CD4-positive, alpha-beta memory T cell (primary cell): ENCODE results near the gene WDR35. TPM values are rescaled to one million over a fixed set of nuclear protein-coding genes. Genes with fewer than 3 reads are reported as not detected.

Source experiments
- CTCF ChIA-PET: fragments of 350-600 bp; sonication (Branson Sonifier 250); formaldehyde crosslinking; loops from one replicate; lab custom pipeline; 2021; ENCODE audit warnings: inconsistent platforms; ENCODE audit not compliant: partially characterized antibody; lab: Charles Lee
- POLR2A ChIA-PET: fragments of 350-600 bp; sonication (Branson Sonifier 250); formaldehyde crosslinking; loops from one replicate; lab custom pipeline; 2021; ENCODE audit not compliant: partially characterized antibody; lab: Charles Lee
- DNase-seq, 5 donors: peaks; one replicate each; pipeline versions ENCODE4 v3.0.0 to v3.0.0-alpha.2; 2020 to 2022; ENCODE audit warnings: mixed read lengths in 1 of 5
- H3K27ac ChIP-seq: one replicate; pipeline ENCODE4 v1.7.0; 2013; ENCODE audit warnings: low read depth, low read length
- H3K27me3 ChIP-seq: 2 replicates; pipeline ENCODE4 v1.7.0; 2013; ENCODE audit warnings: mild to moderate bottlenecking, low read length, moderate library complexity; ENCODE audit not compliant: insufficient read depth
- H3K36me3 ChIP-seq: 2 replicates; pipeline ENCODE4 v1.7.0; 2013; ENCODE audit warnings: mild to moderate bottlenecking, low read length, moderate library complexity; ENCODE audit not compliant: insufficient read depth
- H3K4me1 ChIP-seq: 2 replicates; pipeline ENCODE4 v1.7.0; 2013; ENCODE audit warnings: mild to moderate bottlenecking, low read length, moderate library complexity; ENCODE audit not compliant: insufficient read depth
- H3K4me3 ChIP-seq, 2 donors: one replicate each; pipeline ENCODE4 v1.7.0; 2013; ENCODE audit warnings: low read length in 2 of 2, mild to moderate bottlenecking in 1 of 2
- H3K9me3 ChIP-seq, 2 donors: one replicate each; pipeline ENCODE4 v1.7.0; 2013; ENCODE audit warnings: low read length in 2 of 2, control low read depth in 1 of 2; ENCODE audit not compliant: control insufficient read depth in 1 of 2
- H3K27ac Mint-ChIP-seq, 7 donors: one replicate each; pipeline ENCODE4 v1.8.0; 2020 to 2021; ENCODE audit warnings: mixed read lengths in 7 of 7, mild to moderate bottlenecking in 6 of 7, inconsistent platforms in 3 of 7, moderate library complexity in 3 of 7
- H3K27me3 Mint-ChIP-seq, 2 donors: one replicate each; pipeline ENCODE4 v1.8.0; 2020 to 2021; ENCODE audit warnings: mixed read lengths in 2 of 2
- H3K36me3 Mint-ChIP-seq, 2 donors: one replicate each; pipeline ENCODE4 v1.8.0; 2020 to 2021; ENCODE audit warnings: mixed read lengths in 2 of 2, inconsistent platforms in 1 of 2, mild to moderate bottlenecking in 1 of 2
- H3K4me1 Mint-ChIP-seq, 4 donors: one replicate each; pipeline ENCODE4 v1.8.0; 2020 to 2021; ENCODE audit warnings: mixed read lengths in 4 of 4, mild to moderate bottlenecking in 1 of 4
- H3K4me3 Mint-ChIP-seq, 8 donors: one replicate each; pipeline ENCODE4 v1.8.0; 2020 to 2021; ENCODE audit warnings: mixed read lengths in 8 of 8, mild to moderate bottlenecking in 7 of 8, moderate library complexity in 6 of 8, inconsistent platforms in 3 of 8
- H3K9me3 Mint-ChIP-seq, 8 donors: one replicate each; pipeline ENCODE4 v1.8.0; 2020 to 2021; ENCODE audit warnings: mixed read lengths in 8 of 8, mild to moderate bottlenecking in 5 of 8, inconsistent platforms in 3 of 8, moderate library complexity in 1 of 8
- intact Hi-C: fragments of 100-400 bp; cut with micrococcal nuclease; formaldehyde crosslinking; loops from one replicate; pipeline ENCODE4 v1.15.1; 2023
- polyA plus RNA-seq, 2 donors: library from polyadenylated mRNA; unstranded; fragments of 300-500 nt; fragmentation: Illumina TruSeq; gene quantifications; one replicate each; pipeline ENCODE4 v1.2.3, GENCODE V29; 2021
- total RNA-seq, 2 experiments: library from RNA; stranded (reverse); gene quantifications; one replicate each; pipeline ENCODE4 v1.2.3, GENCODE V29; 2021

WDR35 gene
- total and polyA plus RNA-seq, 4 experiments from 2014 or later: 2.3 to 5.7 (median 4.0) TPM

DNA sequence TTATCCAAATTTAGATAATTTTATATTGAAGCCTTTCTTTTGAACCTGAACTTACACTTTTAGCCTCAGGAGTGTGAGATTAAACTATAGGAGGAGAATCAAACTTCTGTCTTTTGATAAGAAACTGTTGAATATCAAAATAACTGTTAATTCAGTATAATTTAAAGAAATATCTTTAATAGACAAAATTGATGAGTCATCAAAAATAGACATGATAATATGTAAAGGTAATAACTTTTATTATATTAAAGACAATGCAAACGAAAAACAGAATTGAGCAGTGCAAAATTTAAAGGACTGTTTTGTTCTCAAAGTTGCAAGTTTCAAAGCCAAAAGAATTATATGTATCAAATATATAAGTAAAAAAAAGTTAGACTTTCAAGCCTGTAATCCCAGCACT is 2.0 kb upstream of the WDR35 start:
- CTCF ChIA-PET: interaction anchor here (1.3 kb wide), 1 partner anchor 23 kb away, joined by 5 read pairs; no protein-coding TSS in a partner anchor
- POLR2A ChIA-PET: no interaction called here
- Mint-ChIP-seq H3K4me3 (no peak overlapping the region), H3K9me3 (no peaks in the 10 kb centered on the region), H3K4me1 (peaks cover 11 to 28% (median 20%) of the 10 kb centered on the region in 4 donors), H3K27ac (no peak overlapping the region), H3K27me3 (peaks cover 11 to 13% of the 10 kb centered on the region in 2 donors), H3K36me3 (no peaks in the 10 kb centered on the region)
- DNase-seq: no peak
- H3K4me3 ChIP-seq: no peak overlapping the region
- intact Hi-C loops: loop anchor here (2.0 kb wide), 2 partner anchors 89 to 643 kb away; no protein-coding TSS in a partner anchor
- no peaks in the 10 kb centered on the region for H3K9me3 ChIP-seq
- H3K4me1 ChIP-seq: peaks cover 16% of the 10 kb centered on the region
- no peaks in the 10 kb centered on the region for H3K36me3 ChIP-seq
- H3K27ac ChIP-seq: no peak overlapping the region
- no peaks in the 10 kb centered on the region for H3K27me3 ChIP-seq

DNA sequence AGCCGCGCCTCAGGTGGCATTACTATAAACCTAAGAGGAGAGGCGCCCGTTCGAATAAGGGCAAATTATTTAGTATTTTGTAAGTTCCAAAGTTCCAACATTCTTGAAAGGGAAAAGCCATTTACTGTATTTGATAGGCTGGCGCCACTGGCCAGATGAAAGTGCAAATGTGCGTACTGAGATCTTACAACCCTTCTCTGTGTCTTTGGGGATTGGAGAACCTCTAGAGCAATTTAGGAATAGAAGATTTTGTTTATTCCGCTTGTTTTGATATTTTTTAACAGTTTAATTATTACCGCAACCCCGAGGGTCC is 467 bp upstream of the WDR35 start:
- no peaks in the 10 kb centered on the region for H3K9me3 ChIP-seq
- POLR2A ChIA-PET: interaction anchor here (1.0 to 2.1 kb wide), 6 partner anchors 18 to 833 kb away, joined by 3 to 19 read pairs (median 5); partner anchors contain the start of genes LAPTM4A, LDAH and TTC32
- CTCF ChIA-PET: interaction anchor here (1.5 kb wide), 1 partner anchor 25 kb away, joined by 8 read pairs; no protein-coding TSS in a partner anchor
- no peaks in the 10 kb centered on the region for H3K36me3 ChIP-seq
- intact Hi-C loops: loop anchor here (1.0 to 2.0 kb wide), 3 partner anchors 61 to 642 kb away; partner anchors contain the start of gene LAPTM4A
- peak overlapping the region; percentile 57 to 68 for H3K4me3 ChIP-seq
- peaks cover 9 to 11% of the 10 kb centered on the region in 2 donors for H3K27me3 Mint-ChIP-seq
- DNase-seq: no peak
- peak overlapping the region; percentile 57 for H3K27ac ChIP-seq
- H3K27ac Mint-ChIP-seq: peak overlapping the region in 6 of 7 donors; percentile 77 to 95 (median 91)
- H3K4me1 ChIP-seq: peaks cover 16% of the 10 kb centered on the region
- peak overlapping the region; percentile 86 to 96 (median 90) for H3K4me3 Mint-ChIP-seq
- H3K27me3 ChIP-seq: no peaks in the 10 kb centered on the region
- peaks cover 11 to 28% (median 21%) of the 10 kb centered on the region in 4 donors for H3K4me1 Mint-ChIP-seq
- peaks cover 0 to 2% of the 10 kb centered on the region in 2 donors for H3K36me3 Mint-ChIP-seq
- no peaks in the 10 kb centered on the region for H3K9me3 Mint-ChIP-seq

DNA sequence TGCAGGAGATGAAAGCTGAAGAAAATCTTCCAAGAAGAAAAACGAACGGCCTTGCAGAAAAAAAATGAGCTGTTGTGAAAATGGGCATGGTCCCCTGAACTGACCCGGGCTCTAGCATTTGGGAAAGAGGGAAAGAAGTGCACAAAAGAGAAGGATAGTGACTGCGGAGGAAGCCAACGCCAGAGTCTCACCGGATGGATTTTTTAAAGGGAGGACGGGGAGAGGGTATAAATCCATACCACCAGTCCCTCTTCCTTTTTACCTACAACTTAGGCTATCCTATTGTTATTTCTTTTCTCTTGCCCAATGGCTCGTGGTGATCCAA is 601 bp downstream of the WDR35 start:
- Histone ChIP-seq H3K4me3 (peak overlapping the region; percentile 57 to 68), H3K4me1 (peaks cover 16% of the 10 kb centered on the region), H3K9me3 (no peaks in the 10 kb centered on the region), H3K27ac (peak overlapping the region; percentile 57), H3K27me3 (no peaks in the 10 kb centered on the region), H3K36me3 (no peaks in the 10 kb centered on the region)
- peaks cover 9% of the 10 kb centered on the region in 2 donors for H3K27me3 Mint-ChIP-seq
- ChIA-PET POLR2A (interaction anchor here (0.9 to 2.1 kb wide), 7 partner anchors 17 to 834 kb away, joined by 3 to 19 read pairs (median 4); partner anchors contain the start of genes LAPTM4A, LDAH and TTC32), CTCF (interaction anchor here (1.5 kb wide), 2 partner anchors 10 to 26 kb away, joined by 3 to 8 read pairs; no protein-coding TSS in a partner anchor)
- DNase-seq: peak in 1 of 5 donors; percentile 4
- H3K36me3 Mint-ChIP-seq: peaks cover 2 to 3% of the 10 kb centered on the region in 2 donors
- intact Hi-C loops: no loop called here
- peaks cover 11 to 28% (median 21%) of the 10 kb centered on the region in 4 donors for H3K4me1 Mint-ChIP-seq
- peak overlapping the region; percentile 86 to 96 (median 90) for H3K4me3 Mint-ChIP-seq
- no peaks in the 10 kb centered on the region for H3K9me3 Mint-ChIP-seq
- peak overlapping the region; percentile 77 to 95 (median 93) for H3K27ac Mint-ChIP-seq

DNA sequence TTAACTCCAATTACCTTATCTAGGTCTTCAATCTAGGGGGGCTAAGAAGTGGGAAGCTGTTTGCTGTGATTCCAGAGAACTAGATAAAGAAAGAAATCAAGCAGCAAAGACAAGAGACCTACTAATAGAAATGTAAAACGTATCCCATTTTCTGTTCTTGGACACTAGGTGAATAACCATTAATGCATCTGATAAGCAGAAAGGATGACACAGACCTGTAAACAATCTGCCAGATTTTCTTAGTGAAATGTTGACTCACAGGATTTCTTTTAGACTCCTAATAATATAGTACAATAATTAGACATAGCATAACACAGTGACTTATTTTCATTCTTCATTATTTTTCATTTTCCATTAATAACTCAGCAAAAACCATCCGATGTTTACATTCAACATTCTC is 1.3 kb downstream of the WDR35 start:
- Histone ChIP-seq H3K4me3 (no peak overlapping the region), H3K27me3 (no peaks in the 10 kb centered on the region), H3K36me3 (no peaks in the 10 kb centered on the region), H3K4me1 (peaks cover 16% of the 10 kb centered on the region), H3K9me3 (no peaks in the 10 kb centered on the region), H3K27ac (no peak overlapping the region)
- no peak for DNase-seq
- peaks cover 11 to 28% (median 21%) of the 10 kb centered on the region in 4 donors for H3K4me1 Mint-ChIP-seq
- H3K4me3 Mint-ChIP-seq: peak overlapping the region in 7 of 8 donors; percentile 86 to 96 (median 89)
- H3K27me3 Mint-ChIP-seq: peaks cover 3 to 9% of the 10 kb centered on the region in 2 donors
- peak overlapping the region; percentile 57 to 95 (median 88) for H3K27ac Mint-ChIP-seq
- H3K36me3 Mint-ChIP-seq: peaks cover 6 to 8% of the 10 kb centered on the region in 2 donors
- intact Hi-C loops: no loop called here
- H3K9me3 Mint-ChIP-seq: no peaks in the 10 kb centered on the region
- POLR2A ChIA-PET: interaction anchor here (1.9 kb wide), 1 partner anchor 89 kb away, joined by 9 read pairs; no protein-coding TSS in a partner anchor
- CTCF ChIA-PET: interaction anchor here (1.4 to 1.5 kb wide), 2 partner anchors 11 to 27 kb away, joined by 3 read pairs; no protein-coding TSS in a partner anchor

DNA sequence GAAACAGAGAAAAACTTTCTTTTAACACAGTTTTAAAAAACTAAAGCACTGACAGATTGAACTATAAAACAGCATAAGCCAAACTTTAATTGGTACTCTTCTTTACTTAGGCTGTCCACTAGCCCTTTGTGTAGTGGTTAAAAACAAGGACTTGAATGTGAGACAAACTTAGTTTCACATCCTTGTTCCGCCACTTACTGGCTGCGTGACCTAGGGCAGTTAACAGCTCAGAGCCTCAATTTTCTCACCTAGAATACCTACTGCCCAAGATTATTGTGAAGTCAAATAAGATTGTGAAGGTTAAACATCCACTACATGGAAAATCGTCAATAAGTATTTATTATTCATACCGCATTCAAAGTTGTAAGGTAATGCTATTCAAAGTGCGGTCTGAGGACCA is 2.0 kb downstream of the WDR35 start:
- CTCF ChIA-PET: interaction anchor here (1.4 kb wide), 1 partner anchor 28 kb away, joined by 3 read pairs; no protein-coding TSS in a partner anchor

DNA sequence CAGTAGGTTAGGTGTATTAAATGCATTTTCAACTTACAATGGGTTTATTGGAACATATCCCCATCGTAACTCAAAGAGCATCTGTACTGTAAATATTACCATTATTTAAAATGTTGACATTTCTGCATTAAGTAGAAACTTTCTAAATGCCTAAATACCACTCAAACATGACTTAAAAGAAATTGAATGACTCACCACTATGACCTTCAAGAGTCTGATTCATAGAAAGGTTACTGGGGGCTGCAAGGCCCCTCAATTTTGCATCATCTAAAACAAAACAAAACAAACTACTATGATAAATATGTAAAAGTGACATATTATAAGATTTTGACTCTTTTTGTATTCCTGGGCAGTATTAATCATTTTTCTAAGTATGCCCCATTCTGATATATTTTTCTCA is 7.6 kb downstream of the WDR35 start:
- Mint-ChIP-seq H3K27me3 (no peaks in the 10 kb centered on the region), H3K27ac (no peak overlapping the region), H3K4me1 (peaks cover 0 to 3% (median 0%) of the 10 kb centered on the region in 4 donors), H3K4me3 (no peak overlapping the region), H3K9me3 (no peaks in the 10 kb centered on the region), H3K36me3 (peaks cover 22 to 29% of the 10 kb centered on the region in 2 donors)
- no peak overlapping the region for H3K27ac ChIP-seq
- intact Hi-C loops: no loop called here
- H3K9me3 ChIP-seq: no peaks in the 10 kb centered on the region
- no peaks in the 10 kb centered on the region for H3K27me3 ChIP-seq
- no peak for DNase-seq
- POLR2A ChIA-PET: interaction anchor here (0.6 kb wide), 1 partner anchor 42 kb away, joined by 3 read pairs; no protein-coding TSS in a partner anchor
- CTCF ChIA-PET: no interaction called here
- H3K36me3 ChIP-seq: no peaks in the 10 kb centered on the region
- H3K4me1 ChIP-seq: no peaks in the 10 kb centered on the region
- no peak overlapping the region for H3K4me3 ChIP-seq

More for the DNA sequence above, 2.0 kb downstream of the WDR35 start:
- no peak overlapping the region for H3K27ac ChIP-seq
- Mint-ChIP-seq H3K4me1 (peaks cover 11 to 28% (median 21%) of the 10 kb centered on the region in 4 donors), H3K27ac (peak overlapping the region in 2 of 7 donors; percentile 57 to 70), H3K9me3 (no peaks in the 10 kb centered on the region), H3K27me3 (peaks cover 0 to 5% of the 10 kb centered on the region in 2 donors), H3K36me3 (peaks cover 9% of the 10 kb centered on the region in 2 donors), H3K4me3 (no peak overlapping the region)
- no peak for DNase-seq
- no peaks in the 10 kb centered on the region for H3K27me3 ChIP-seq
- POLR2A ChIA-PET: no interaction called here
- peaks cover 16% of the 10 kb centered on the region for H3K4me1 ChIP-seq
- H3K9me3 ChIP-seq: no peaks in the 10 kb centered on the region
- H3K36me3 ChIP-seq: no peaks in the 10 kb centered on the region
- intact Hi-C loops: no loop called here
- no peak overlapping the region for H3K4me3 ChIP-seq

DNA sequence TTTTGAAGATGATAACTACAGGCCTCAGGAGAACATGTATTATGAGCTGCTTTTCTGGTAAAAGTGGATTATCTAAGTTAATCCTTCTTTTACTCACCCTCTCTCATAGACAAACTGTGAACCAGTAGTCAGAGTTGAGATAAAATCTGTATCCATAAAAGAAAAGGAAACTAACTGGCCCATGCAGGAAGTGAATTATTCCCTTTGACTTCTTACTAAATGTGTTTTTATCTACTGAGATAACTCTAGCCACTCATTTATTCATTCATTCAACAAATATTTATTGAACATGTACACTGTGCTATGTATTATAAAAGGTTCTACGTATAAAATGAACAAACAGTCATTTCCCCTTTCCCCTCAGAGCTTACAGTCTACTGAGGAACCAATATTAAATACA is 10.0 kb downstream of the WDR35 start:
- Mint-ChIP-seq H3K27ac (no peak overlapping the region), H3K4me3 (no peak overlapping the region), H3K9me3 (no peaks in the 10 kb centered on the region), H3K27me3 (no peaks in the 10 kb centered on the region), H3K36me3 (peaks cover 22 to 27% of the 10 kb centered on the region in 2 donors), H3K4me1 (no peaks in the 10 kb centered on the region)
- DNase-seq: no peak
- Histone ChIP-seq H3K4me3 (no peak overlapping the region), H3K27me3 (no peaks in the 10 kb centered on the region), H3K36me3 (no peaks in the 10 kb centered on the region), H3K27ac (no peak overlapping the region), H3K9me3 (no peaks in the 10 kb centered on the region), H3K4me1 (no peaks in the 10 kb centered on the region)
- intact Hi-C loops: no loop called here
- ChIA-PET CTCF (no interaction called here), POLR2A (no interaction called here)
